ENCODE results near the gene FDXR.

Gene FDXR

DNA sequence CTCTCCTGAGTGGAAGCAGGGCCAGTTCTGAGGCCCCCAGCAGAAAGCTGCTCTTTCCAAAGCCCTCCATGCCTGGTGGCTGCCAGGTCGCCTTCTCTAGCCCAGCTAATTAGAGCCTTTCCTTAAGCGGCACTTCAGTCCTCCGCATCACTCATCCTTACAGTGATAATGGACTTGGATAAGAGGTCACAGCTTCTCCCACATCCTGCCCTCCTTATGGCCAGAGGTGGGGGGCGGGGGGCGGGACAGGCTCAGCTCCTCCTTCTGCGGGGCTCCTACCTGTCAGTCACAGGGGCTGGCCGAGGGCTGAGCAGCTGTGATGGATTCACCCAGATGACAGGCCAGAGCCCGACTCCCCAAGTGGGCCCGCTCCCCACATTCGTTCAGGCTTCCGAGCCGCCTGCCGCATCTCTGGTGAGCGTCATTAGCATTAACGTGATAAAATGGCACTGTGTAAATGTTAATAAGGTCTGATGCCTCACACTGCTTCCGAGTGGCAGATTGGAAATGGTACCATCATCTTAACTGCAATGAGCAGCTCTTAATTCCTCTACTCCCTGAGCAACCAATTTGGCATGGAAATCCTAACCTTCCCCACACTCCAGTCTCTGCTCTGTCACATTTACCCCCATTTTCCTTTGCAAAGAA is 54.4 kb downstream of the FDXR start:
- FAIRE-seq (no peak), DNase-seq (ENCODE audit: insufficient read length, low spot score) (no peak)

DNA sequence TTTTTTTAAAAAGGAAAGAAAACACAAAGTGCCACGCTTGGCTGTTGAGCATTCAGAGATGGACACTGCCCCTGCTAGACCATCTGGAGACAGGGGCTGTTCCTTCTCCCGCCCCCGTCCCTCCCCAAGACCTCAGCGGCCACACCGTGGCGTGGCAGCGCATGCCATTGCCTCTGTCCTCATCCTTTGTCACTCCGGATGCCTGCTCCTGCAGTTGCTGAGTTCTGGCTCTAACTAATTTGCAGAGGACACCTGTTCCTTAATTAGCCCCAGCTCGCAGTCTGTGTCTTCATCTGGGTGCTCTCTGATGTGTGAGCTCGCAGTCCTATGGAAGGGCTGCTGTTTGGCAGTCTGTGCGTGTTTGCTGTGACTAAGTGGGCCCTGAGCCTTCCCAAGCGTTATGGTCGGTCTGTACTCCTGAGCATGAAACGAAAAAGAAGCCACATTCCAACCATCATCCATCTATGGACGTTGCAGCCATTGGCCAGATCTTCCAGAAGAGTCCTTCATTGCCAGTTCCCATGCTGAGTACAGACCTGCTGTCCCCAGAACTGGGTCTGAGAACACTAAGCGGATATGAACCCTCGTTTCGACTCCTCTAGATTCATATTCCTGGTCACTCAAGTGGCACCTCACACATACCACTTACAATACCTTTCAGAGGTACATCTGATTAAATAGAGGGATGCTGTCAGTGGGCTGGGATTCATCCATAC is 55.7 kb downstream of the FDXR start:
- FAIRE-seq (no peak), DNase-seq (ENCODE audit: insufficient read length, low spot score) (no peak)

DNA sequence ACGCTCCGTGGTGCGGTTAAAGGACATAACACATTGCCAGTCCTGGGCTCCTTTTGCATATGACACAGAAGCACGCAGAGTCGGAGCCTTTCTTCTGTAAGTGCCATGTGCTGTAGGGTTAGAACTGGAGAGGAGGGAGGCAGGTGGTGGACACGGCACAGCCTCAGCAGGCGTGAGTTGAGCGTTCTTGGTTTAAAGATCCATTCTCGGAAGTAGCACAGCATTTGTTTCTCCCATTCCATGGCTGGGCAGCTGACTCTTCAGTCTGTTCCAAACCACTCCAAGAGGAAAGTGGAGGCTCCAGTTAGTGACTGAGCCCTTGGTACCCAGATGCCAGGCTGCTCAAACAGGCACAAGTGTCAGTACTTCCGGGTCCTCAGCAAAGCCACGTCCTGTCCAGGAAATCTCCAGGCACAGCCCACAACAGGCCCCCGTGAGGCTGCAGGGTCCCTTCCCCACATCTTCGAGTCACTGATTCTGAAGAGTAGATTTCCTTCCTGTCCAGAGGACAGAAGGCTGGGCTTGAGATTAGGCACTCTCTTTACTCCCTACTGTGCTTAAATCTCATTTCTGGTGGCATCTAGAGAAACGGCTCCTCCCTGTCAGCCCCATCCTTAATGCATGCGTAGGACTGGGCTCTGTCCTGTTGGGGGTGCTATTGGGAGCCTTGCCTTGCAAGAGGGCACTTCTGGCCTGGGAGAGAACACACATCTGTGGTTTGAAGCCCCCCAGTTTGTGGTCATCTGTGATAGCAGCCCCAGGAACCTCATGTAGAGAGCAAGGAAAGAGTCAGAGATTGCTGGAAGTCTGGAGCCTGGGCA is 57.0 kb downstream of the FDXR start:
- DNase-seq (ENCODE audit: insufficient read length, low spot score) (no peak), FAIRE-seq (no peak)

DNA sequence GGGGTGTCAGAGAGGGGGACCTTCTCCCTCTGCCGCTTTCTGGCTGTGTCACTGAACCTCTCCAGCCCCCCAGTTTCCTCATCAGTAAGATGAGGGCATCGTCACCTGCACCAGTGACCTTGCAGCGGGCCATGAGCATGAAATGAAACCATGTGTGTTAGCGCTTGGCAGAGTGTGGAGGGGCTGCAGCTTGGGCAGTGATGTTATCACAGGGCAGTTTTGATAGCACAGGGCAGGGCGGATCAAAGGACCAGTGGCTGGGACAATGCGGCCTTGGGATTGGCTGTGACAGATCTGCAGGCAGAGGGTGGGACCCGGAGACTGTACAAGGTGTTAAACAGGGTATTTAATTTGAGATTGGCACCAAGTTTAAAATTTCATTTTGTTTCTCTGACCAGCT is 57.7 kb downstream of the FDXR start:
- no peak for FAIRE-seq
- no peak for DNase-seq (ENCODE audit: insufficient read length, low spot score)

DNA sequence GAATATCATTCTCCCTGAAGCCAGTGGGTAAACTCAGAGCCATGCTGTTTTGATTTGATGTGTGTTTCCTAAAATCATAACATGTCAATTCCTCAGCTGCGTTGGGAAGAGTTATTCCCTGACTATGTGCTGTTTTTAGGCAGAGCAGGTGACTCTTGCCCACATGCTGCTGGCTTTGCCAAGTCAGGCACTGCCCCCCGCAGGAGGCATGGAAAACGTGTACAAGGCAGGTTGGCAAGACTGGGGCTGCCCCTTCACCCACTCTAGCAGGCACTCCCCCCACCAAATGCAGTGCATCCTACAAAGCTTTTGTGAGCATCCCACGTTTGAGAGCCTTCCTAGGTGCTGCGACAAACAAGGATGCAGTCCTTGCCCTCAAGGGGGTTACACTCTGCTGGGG is 58.3 kb downstream of the FDXR start:
- FAIRE-seq (no peak), DNase-seq (ENCODE audit: insufficient read length, low spot score) (no peak)

Data from GM19239 (cell line).